ENCODE measurements around the gene WWOX. TPM values are rescaled to one million over a fixed set of nuclear protein-coding genes. Genes with fewer than 3 reads are reported as not detected.

WWOX gene
- total RNA-seq, 1 experiment from 2014 or later: 15.6 TPM

DNA sequence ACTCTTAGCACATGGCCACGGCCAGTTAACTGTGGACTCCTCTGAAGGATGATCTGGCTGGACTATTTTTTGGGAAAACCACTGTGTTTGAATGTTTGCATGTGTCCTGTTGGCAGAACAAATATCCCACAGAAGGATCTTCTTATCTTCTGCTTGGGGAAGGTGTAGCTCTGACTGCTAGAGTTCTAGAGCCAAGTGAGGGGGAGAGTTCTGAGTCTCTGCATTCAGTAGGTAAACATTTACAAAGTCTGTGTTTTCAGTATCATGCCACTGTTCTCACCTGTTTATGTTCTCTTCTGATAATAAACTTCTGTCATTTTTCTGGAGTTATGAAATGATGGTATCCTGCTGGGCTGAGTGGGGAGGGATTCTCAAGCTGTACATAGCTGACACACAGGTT is 241.1 kb downstream of the WWOX start:
- Histone ChIP-seq H4K8ac (replicated peaks; ENCODE audit: insufficient read length, low read depth, low read length) (no peak overlapping the region), H3K9ac (ENCODE audit: extremely low read depth, insufficient read length, low read length) (no peak overlapping the region), H2BK15ac (ENCODE audit: low read depth, low read length) (no peak overlapping the region), H2BK120ac (ENCODE audit: low read depth, low read length, poor library complexity, severe bottlenecking) (no peak overlapping the region), H3K56ac (ENCODE audit: insufficient read length, low read depth, low read length) (no peak overlapping the region), H4K5ac (ENCODE audit: insufficient read length, low read depth, low read length) (no peak overlapping the region), H3K9me3 (ENCODE audit: control insufficient read depth, low read depth, low read length) (no peaks in the 10 kb centered on the region), H3K27ac (ENCODE audit: insufficient read length, low read depth, low read length) (no peak overlapping the region), H2BK20ac (ENCODE audit: low read depth, low read length, poor library complexity, severe bottlenecking) (no peak overlapping the region), H3K4ac (ENCODE audit: low read depth, low read length) (no peak overlapping the region), H3K4me2 (ENCODE audit: insufficient read depth, insufficient read length, low read length) (no peak overlapping the region), H3T11ph (ENCODE audit: low read length) (no peak overlapping the region), H4K20me1 (ENCODE audit: control insufficient read depth, insufficient read depth, insufficient read length) (no peaks in the 10 kb centered on the region), H3K14ac (ENCODE audit: insufficient read depth, low read length) (no peak overlapping the region), H4K91ac (ENCODE audit: insufficient read length, low read depth, low read length) (no peak overlapping the region), H3K23ac (ENCODE audit: insufficient read length, low read depth, low read length) (no peak overlapping the region), H3K79me2 (ENCODE audit: insufficient read depth, low read length) (no peaks in the 10 kb centered on the region), H3K23me2 (ENCODE audit: insufficient read length, low read depth, low read length, poor library complexity, severe bottlenecking) (no peaks in the 10 kb centered on the region), H3K79me1 (ENCODE audit: insufficient read depth, low read depth, low read length, poor library complexity, severe bottlenecking) (no peaks in the 10 kb centered on the region), H2AFZ (ENCODE audit: low read length) (no peak overlapping the region), H3K18ac (ENCODE audit: insufficient read length, low read depth, low read length) (no peak overlapping the region), H2BK12ac (ENCODE audit: insufficient read length, low read depth, low read length) (no peak overlapping the region), H3K27me3 (ENCODE audit: insufficient read depth, low read length) (no peaks in the 10 kb centered on the region), H2AK5ac (ENCODE audit: insufficient read length, low read length) (no peak overlapping the region), H3K4me1 (ENCODE audit: insufficient read depth, low read length) (no peaks in the 10 kb centered on the region), H2BK5ac (ENCODE audit: insufficient read length, low read length) (no peak overlapping the region)
- DNase-seq: no peak
- H3K36me3 Mint-ChIP-seq (ENCODE audit: insufficient read depth in 1 of 3, low read depth in 3 of 3): peaks cover 0 to 20% (median 2%) of the 10 kb centered on the region in 3 experiments; a peak in 5 of 7 replicates
- TF ChIP-seq, protein P1, sequence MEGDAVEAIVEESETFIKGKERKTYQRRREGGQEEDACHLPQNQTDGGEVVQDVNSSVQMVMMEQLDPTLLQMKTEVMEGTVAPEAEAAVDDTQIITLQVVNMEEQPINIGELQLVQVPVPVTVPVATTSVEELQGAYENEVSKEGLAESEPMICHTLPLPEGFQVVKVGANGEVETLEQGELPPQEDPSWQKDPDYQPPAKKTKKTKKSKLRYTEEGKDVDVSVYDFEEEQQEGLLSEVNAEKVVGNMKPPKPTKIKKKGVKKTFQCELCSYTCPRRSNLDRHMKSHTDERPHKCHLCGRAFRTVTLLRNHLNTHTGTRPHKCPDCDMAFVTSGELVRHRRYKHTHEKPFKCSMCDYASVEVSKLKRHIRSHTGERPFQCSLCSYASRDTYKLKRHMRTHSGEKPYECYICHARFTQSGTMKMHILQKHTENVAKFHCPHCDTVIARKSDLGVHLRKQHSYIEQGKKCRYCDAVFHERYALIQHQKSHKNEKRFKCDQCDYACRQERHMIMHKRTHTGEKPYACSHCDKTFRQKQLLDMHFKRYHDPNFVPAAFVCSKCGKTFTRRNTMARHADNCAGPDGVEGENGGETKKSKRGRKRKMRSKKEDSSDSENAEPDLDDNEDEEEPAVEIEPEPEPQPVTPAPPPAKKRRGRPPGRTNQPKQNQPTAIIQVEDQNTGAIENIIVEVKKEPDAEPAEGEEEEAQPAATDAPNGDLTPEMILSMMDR (conservative IDR thresholded peaks at IDR 0.05): no peak
- peaks cover 2 to 7% of the 10 kb centered on the region in 2 experiments; a peak in 3 of 4 replicates for H3K4me1 Mint-ChIP-seq
- no peak overlapping the region for H3K4me3 Mint-ChIP-seq
- H3K27ac Mint-ChIP-seq: no peak overlapping the region; a peak in 1 of 7 replicates
- WGBS (ENCODE audit: extremely low coverage, insufficient read length, low lambda C conversion rate): no CpG with 5 or more reads among the region's 1 CpG
- H3K9me3 Mint-ChIP-seq: peaks cover 8 to 15% of the 10 kb centered on the region in 2 experiments; a peak in 4 of 5 replicates
- no peaks in the 10 kb centered on the region for H3K27me3 Mint-ChIP-seq (ENCODE audit: low read depth)
